B cell (primary cell): Measurements from ENCODE around the gene MTHFD1L. TPM values are rescaled to one million over a fixed set of nuclear protein-coding genes. Genes with fewer than 3 reads are reported as not detected.

Experiments
- ATAC-seq: fragments of 200-7000 bp; cut with Tn5 transposase; one replicate; pipeline ENCODE4 v1.10.0; 2021; ENCODE audit warnings: low read depth, mild to moderate bottlenecking, moderate number of reproducible peaks, moderate library complexity
- CTCF ChIA-PET: fragments of 350-600 bp; sonication (Branson Sonifier 250); formaldehyde crosslinking; loops from one replicate; lab custom pipeline; 2021; ENCODE audit warnings: antibody characterized with exemption, inconsistent platforms; lab: Charles Lee
- POLR2A ChIA-PET: fragments of 350-600 bp; sonication (Branson Sonifier 250); formaldehyde crosslinking; loops from one replicate; lab custom pipeline; 2021; ENCODE audit warnings: antibody characterized with exemption; lab: Charles Lee
- DNase-seq: peaks from one replicate; pipeline ENCODE4 v3.0.0; 2013
- H2AFZ ChIP-seq: 2 replicates; pipeline ENCODE4 v1.6.1; 2012; ENCODE audit warnings: mild to moderate bottlenecking, low read depth, low read length; ENCODE audit not compliant: insufficient read depth, poor library complexity, severe bottlenecking
- H3K27ac ChIP-seq, 2 donors: 1 replicate in 1 of 2; 2 replicates in 1 of 2; pipeline ENCODE4 v1.5.1; 2012 to 2013; ENCODE audit warnings: low read length in 2 of 2, mild to moderate bottlenecking in 2 of 2, moderate library complexity in 1 of 2
- H3K27me3 ChIP-seq, 4 experiments: fragments of 200-600 bp in 1 of 4; sonication (generic) in 1 of 4; replicated peaks in 1 of 4; 1 replicate in 2 of 4; 2 replicates in 2 of 4; pipeline versions ENCODE4 v1.6.1 to v1.7.0; 2013 to 2016; ENCODE audit warnings: low read length in 3 of 4, mild to moderate bottlenecking in 2 of 4, mixed read lengths in 1 of 4, moderate library complexity in 1 of 4; ENCODE audit not compliant: insufficient read depth in 4 of 4, control insufficient read depth in 3 of 4; ENCODE audit errors: control extremely low read depth in 1 of 4
- H3K36me3 ChIP-seq, 2 experiments: replicated peaks in 1 of 2; 1 replicate in 1 of 2; 2 replicates in 1 of 2; pipeline versions ENCODE4 v1.6.1 to v1.7.1; 2013; ENCODE audit warnings: low read length in 1 of 2; ENCODE audit not compliant: insufficient read depth in 2 of 2, control insufficient read depth in 1 of 2; ENCODE audit errors: control extremely low read depth in 1 of 2, extremely low read depth in 1 of 2
- H3K4me1 ChIP-seq, 2 donors: fragments of 200-600 bp in 1 of 2; sonication (generic) in 1 of 2; 1 replicate in 1 of 2; 2 replicates in 1 of 2; pipeline versions ENCODE4 v1.5.1 to v1.6.1; 2013 to 2017; ENCODE audit warnings: low read length in 2 of 2; ENCODE audit not compliant: control insufficient read depth in 2 of 2, insufficient read depth in 2 of 2
- H3K4me2 ChIP-seq: replicated peaks from 2 replicates; pipeline ENCODE3; 2012; ENCODE audit warnings: mild to moderate bottlenecking, low read depth, low read length; ENCODE audit not compliant: poor library complexity, severe bottlenecking
- H3K4me3 ChIP-seq, 5 experiments: fragments of 200-600 bp in 1 of 5; sonication (generic) in 1 of 5; 1 replicate in 3 of 5; 2 replicates in 2 of 5; pipeline versions ENCODE4 v1.5.1 to v1.7.0; 2011 to 2016; ENCODE audit warnings: low read length in 4 of 5, mild to moderate bottlenecking in 4 of 5, low read depth in 2 of 5, control low read depth in 1 of 5, moderate library complexity in 1 of 5; ENCODE audit not compliant: insufficient read depth in 1 of 5; ENCODE audit errors: control extremely low read depth in 1 of 5, extremely low read depth in 1 of 5
- H3K79me2 ChIP-seq: fragments of 200-600 bp; sonication (generic); one replicate; pipeline ENCODE4 v1.6.0; 2016; ENCODE audit warnings: low read length; ENCODE audit not compliant: control insufficient read depth, insufficient read depth
- H3K9ac ChIP-seq: fragments of 200-600 bp; sonication (generic); 2 replicates; pipeline ENCODE4 v1.6.1; 2017; ENCODE audit warnings: mild to moderate bottlenecking, low read length, moderate library complexity
- H3K9me3 ChIP-seq, 3 donors: one replicate each; pipeline versions ENCODE4 v1.6.1 to v1.7.1; 2013; ENCODE audit warnings: low read length in 2 of 3; ENCODE audit not compliant: control insufficient read depth in 2 of 3, insufficient read depth in 1 of 3; ENCODE audit errors: control extremely low read depth in 1 of 3
- H4K20me1 ChIP-seq: 2 replicates; pipeline ENCODE4 v1.6.0; 2012; ENCODE audit warnings: mild to moderate bottlenecking, low read length; ENCODE audit not compliant: insufficient read depth, control insufficient read depth, poor library complexity, severe bottlenecking
- H3K27ac Mint-ChIP-seq: one replicate; pipeline ENCODE4 v1.8.0; 2021; ENCODE audit warnings: mixed read lengths
- H3K27me3 Mint-ChIP-seq: one replicate; pipeline ENCODE4 v1.8.0; 2021; ENCODE audit warnings: mixed read lengths
- H3K4me1 Mint-ChIP-seq: one replicate; pipeline ENCODE4 v1.8.0; 2021; ENCODE audit warnings: mixed read lengths
- H3K4me3 Mint-ChIP-seq: one replicate; pipeline ENCODE4 v1.8.0; 2021; ENCODE audit warnings: mixed read lengths
- H3K9me3 Mint-ChIP-seq: one replicate; pipeline ENCODE4 v1.8.0; 2022; ENCODE audit warnings: mixed read lengths; ENCODE audit not compliant: insufficient read depth
- EZH2 ChIP-seq: IDR thresholded peaks from 2 replicates; pipeline ENCODE4 v1.6.1; 2012; ENCODE audit warnings: borderline replicate concordance, low read depth, mild to moderate bottlenecking, moderate library complexity, low read length; ENCODE audit not compliant: insufficient read depth, poor library complexity, severe bottlenecking
- WGBS: methylation state at CpG from one replicate; pipeline ENCODE4 v1.1.5; 2013; ENCODE audit warnings: missing lambda C conversion rate; ENCODE audit not compliant: insufficient coverage; 5-methylcytosine and 5-hydroxymethylcytosine counted together
- intact Hi-C: fragments of 100-400 bp; cut with micrococcal nuclease; formaldehyde crosslinking; loops from one replicate; pipeline ENCODE4 v1.10.0; 2022
- polyA plus RNA-seq: library from polyadenylated mRNA; depleted of rRNA; stranded (reverse); fragments of >200 nt; gene quantifications from 2 replicates; pipeline ENCODE4 v1.2.3, GENCODE V29; 2012
- total RNA-seq, 2 donors: library from RNA; stranded (reverse); fragments of 120-200 nt in 1 of 2; gene quantifications; 1 replicate in 1 of 2; 2 replicates in 1 of 2; pipeline versions ENCODE4 v1.2.3 to v1.2.4, GENCODE V29; 2013 to 2022
- TF ChIP-seq, protein P1 (sequence below): fragments of 200-600 bp; IDR thresholded peaks from one replicate; pipeline ENCODE4 v1.8.0; 2022; ENCODE audit warnings: antibody characterized with exemption, mild to moderate bottlenecking

Gene MTHFD1L
- total and polyA plus RNA-seq, 2 donors (not counting 1 experiment from before 2014, with no cell fraction given): 2.9 to 16.1 TPM

DNA sequence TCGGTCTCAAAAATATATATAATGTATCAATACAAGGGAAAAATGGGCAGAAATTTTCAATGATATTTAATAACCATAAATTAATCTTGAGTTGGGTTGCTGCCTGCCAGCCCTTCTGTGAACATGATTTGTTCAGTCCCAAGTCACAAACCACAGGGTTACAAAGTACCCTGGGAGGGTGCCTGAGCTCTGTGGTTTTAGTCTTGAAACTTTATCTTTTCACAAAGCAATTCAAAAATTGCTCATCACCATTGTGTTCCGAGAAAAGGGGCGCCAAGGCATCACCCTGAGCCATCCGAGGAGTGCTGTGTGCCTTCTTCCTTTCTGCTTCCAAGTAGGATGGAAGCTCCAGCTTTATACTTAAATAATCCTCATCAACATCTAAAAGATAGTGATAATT is 232.7 kb downstream of the MTHFD1L start:
- H3K9me3 Mint-ChIP-seq: peaks cover 3% of the 10 kb centered on the region
- Histone ChIP-seq H3K4me3 (no peak overlapping the region), H2AFZ (no peak overlapping the region), H3K27ac (no peak overlapping the region), H4K20me1 (no peaks in the 10 kb centered on the region), H3K4me2 (no peak overlapping the region), H3K36me3 (peaks cover 0 to 3% of the 10 kb centered on the region in 2 experiments), H3K27me3 (no peaks in the 10 kb centered on the region), H3K9me3 (no peaks in the 10 kb centered on the region), H3K79me2 (no peaks in the 10 kb centered on the region), H3K9ac (no peak overlapping the region), H3K4me1 (no peaks in the 10 kb centered on the region)
- DNase-seq (no peak), ATAC-seq (no peak)
- H3K27me3 Mint-ChIP-seq: no peaks in the 10 kb centered on the region
- H3K4me1 Mint-ChIP-seq: no peaks in the 10 kb centered on the region
- intact Hi-C loops: no loop called here
- no peak overlapping the region for H3K4me3 Mint-ChIP-seq
- WGBS: no CpG with 5 or more reads among the region's 4 CpGs
- CTCF ChIA-PET: no interaction called here
- TF ChIP-seq EZH2: no peak
- POLR2A ChIA-PET: no interaction called here
- no peak overlapping the region for H3K27ac Mint-ChIP-seq

DNA sequence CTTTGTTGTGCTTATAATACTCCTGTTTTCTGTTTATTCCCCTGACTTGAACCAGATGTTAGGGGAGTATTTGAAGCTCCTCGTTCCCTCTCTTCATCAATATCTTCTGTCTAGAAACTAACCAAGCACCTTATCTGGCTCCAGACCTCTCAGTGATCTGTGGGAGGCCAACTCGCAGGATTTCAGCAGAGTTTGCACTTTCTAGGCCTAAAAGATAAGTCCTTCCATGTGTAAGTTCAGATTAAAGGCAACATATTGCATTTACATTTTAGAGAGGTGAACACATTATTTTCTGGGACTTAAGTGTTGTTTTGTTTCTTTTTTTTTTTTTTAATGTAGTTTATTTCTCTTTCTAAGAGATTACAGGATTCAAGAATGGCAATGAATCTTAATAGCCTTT is 234.8 kb downstream of the MTHFD1L start:
- intact Hi-C loops: no loop called here
- Histone ChIP-seq H3K9me3 (no peaks in the 10 kb centered on the region), H3K4me2 (no peak overlapping the region), H4K20me1 (no peaks in the 10 kb centered on the region), H2AFZ (no peak overlapping the region), H3K36me3 (no peaks in the 10 kb centered on the region), H3K79me2 (no peaks in the 10 kb centered on the region), H3K27me3 (no peaks in the 10 kb centered on the region), H3K9ac (no peak overlapping the region), H3K27ac (no peak overlapping the region), H3K4me3 (no peak overlapping the region), H3K4me1 (no peaks in the 10 kb centered on the region)
- no CpG with 5 or more reads among the region's 2 CpGs for WGBS
- ChIA-PET CTCF (no interaction called here), POLR2A (no interaction called here)
- H3K27me3 Mint-ChIP-seq: no peaks in the 10 kb centered on the region
- TF ChIP-seq, protein P1, sequence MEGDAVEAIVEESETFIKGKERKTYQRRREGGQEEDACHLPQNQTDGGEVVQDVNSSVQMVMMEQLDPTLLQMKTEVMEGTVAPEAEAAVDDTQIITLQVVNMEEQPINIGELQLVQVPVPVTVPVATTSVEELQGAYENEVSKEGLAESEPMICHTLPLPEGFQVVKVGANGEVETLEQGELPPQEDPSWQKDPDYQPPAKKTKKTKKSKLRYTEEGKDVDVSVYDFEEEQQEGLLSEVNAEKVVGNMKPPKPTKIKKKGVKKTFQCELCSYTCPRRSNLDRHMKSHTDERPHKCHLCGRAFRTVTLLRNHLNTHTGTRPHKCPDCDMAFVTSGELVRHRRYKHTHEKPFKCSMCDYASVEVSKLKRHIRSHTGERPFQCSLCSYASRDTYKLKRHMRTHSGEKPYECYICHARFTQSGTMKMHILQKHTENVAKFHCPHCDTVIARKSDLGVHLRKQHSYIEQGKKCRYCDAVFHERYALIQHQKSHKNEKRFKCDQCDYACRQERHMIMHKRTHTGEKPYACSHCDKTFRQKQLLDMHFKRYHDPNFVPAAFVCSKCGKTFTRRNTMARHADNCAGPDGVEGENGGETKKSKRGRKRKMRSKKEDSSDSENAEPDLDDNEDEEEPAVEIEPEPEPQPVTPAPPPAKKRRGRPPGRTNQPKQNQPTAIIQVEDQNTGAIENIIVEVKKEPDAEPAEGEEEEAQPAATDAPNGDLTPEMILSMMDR: no peak
- TF ChIP-seq EZH2: no peak
- DNase-seq (no peak), ATAC-seq (no peak)
- no peak overlapping the region for H3K4me3 Mint-ChIP-seq
- peaks cover 3% of the 10 kb centered on the region for H3K9me3 Mint-ChIP-seq
- no peaks in the 10 kb centered on the region for H3K4me1 Mint-ChIP-seq
- no peak overlapping the region for H3K27ac Mint-ChIP-seq
